Mammary epithelial cell (primary cell): ENCODE results near the gene RALGPS2.

Experiments
- CTCF ChIP-seq, 2 donors: IDR thresholded peaks in 1 of 2; conservative IDR thresholded peaks in 1 of 2; 2 replicates each; pipeline ENCODE4 v1.5.1; 2011 to 2012; ENCODE audit warnings: inconsistent platforms in 2 of 2, low read length in 2 of 2, mild to moderate bottlenecking in 2 of 2, control low read depth in 1 of 2, low read depth in 1 of 2; ENCODE audit not compliant: insufficient read depth in 1 of 2; ENCODE audit errors: extremely low read depth in 1 of 2
- EZH2 ChIP-seq: IDR thresholded peaks from 2 replicates; pipeline ENCODE4 v1.6.1; 2012; ENCODE audit warnings: low read length, inconsistent platforms, borderline replicate concordance

GRCh38 chr1:178958491-178958890 is 233.4 kb downstream of the RALGPS2 start:
- TF ChIP-seq CTCF (conservative IDR thresholded peaks at IDR 0.05 in 1 of 2, IDR thresholded peaks at IDR 0.05 in 1 of 2; ENCODE audit: extremely low read depth in 1 of 2, insufficient read depth in 1 of 2, low read depth in 1 of 2, low read length in 2 of 2), result no peak
- TF ChIP-seq EZH2, result no peak
